ENCODE data around the gene ACBD6. TPM values are rescaled to one million over a fixed set of nuclear protein-coding genes. Genes with fewer than 3 reads are reported as not detected.

ACBD6 gene
- total RNA-seq, 1 experiment from 2014 or later, result 98.8 TPM

DNA sequence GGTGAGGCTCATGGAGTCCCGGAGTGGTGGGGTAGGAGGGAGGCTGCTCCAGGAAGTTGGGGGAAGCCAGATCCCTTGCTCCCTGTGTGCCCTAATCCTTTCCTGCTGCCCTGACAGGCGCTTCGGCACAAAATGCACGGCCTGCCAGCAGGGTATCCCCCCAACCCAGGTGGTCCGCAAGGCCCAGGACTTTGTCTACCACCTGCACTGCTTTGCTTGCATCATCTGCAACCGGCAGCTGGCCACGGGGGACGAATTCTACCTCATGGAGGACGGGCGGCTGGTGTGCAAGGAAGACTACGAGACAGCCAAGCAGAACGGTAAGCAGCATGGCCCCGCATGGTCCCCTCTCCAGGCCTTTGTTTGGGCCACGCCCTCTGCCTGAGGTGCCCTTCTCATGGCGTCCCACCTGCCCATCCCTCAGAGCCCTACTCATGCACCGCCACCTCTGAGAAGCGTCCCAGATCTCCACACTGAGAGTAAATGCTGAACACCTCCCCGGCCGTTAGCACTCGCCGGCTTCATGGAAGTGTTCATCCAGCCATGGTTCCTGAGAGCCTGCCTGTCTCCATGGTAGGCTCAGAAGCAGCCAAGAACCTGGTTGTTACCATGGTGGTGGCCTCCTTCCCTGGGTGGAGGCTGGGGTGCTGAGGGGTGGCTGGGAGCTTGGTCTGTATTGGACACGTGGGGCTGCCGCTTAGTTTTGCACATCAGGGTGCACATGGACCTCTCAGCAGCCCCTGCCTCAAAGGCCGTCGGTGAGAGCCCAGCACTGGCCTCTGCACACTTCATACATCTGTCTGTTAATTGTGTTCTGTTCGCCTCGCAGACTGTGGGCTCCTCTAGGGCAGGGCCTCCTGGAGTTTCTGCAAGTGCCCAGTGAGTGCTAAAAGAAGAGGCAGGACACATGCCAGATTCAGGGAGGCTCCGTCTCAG is 235.8 kb downstream of the ACBD6 start:
- no peak for DNase-seq (ENCODE audit: low spot score)
- in situ Hi-C loops (cut with HindIII; ENCODE audit: low sequenced_read_pairs), result no loop called here

- no peak for DNase-seq (ENCODE audit: low spot score)
- in situ Hi-C loops (cut with HindIII; ENCODE audit: low sequenced_read_pairs), result no loop called here
Observed at GRCh38 chr1:180265871-180266270, 236.5 kb downstream of the ACBD6 start.

DNA sequence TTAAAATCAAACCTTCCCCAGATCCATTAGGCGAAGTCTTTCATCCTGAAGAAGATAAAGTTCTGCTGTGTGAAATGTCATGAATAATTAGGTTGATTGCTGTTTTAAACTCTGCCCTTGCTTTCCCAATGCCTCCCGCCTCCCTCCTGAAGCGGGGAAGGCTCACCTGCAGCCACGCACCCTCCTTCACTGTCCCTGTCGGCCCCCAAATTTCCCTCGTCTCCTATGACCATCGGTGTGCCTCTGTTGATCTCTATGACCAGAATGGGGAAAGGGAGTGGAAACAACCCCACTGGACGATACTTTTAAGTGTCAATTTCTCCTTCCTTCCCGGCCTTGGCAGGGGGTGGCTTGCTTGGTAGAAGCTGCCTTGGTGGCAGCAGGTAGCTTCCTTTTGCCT is 237.2 kb downstream of the ACBD6 start:
- no peak for DNase-seq (ENCODE audit: low spot score)
- in situ Hi-C loops (cut with HindIII; ENCODE audit: low sequenced_read_pairs), result no loop called here

DNA sequence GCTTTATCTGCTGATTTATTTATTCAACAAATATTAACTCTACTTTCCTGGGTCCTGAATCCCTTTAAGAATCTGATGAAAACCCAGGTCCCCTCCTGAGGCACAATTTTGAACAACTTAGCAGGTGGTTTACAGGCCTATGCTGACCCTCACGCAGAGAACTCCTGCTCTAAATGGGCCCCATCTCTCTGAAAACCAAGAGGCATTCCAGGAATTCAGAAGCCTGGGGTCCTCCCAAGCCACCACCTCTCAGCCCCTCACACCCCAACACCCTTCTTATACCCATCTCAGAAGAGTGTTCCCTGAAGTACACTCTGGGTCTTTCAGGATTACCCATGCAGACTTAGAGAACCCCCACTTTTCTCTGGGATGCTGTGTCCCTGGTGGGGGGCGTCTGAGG is 237.8 kb downstream of the ACBD6 start:
- no peak for DNase-seq (ENCODE audit: low spot score)
- in situ Hi-C loops (cut with HindIII; ENCODE audit: low sequenced_read_pairs), result no loop called here

DNA sequence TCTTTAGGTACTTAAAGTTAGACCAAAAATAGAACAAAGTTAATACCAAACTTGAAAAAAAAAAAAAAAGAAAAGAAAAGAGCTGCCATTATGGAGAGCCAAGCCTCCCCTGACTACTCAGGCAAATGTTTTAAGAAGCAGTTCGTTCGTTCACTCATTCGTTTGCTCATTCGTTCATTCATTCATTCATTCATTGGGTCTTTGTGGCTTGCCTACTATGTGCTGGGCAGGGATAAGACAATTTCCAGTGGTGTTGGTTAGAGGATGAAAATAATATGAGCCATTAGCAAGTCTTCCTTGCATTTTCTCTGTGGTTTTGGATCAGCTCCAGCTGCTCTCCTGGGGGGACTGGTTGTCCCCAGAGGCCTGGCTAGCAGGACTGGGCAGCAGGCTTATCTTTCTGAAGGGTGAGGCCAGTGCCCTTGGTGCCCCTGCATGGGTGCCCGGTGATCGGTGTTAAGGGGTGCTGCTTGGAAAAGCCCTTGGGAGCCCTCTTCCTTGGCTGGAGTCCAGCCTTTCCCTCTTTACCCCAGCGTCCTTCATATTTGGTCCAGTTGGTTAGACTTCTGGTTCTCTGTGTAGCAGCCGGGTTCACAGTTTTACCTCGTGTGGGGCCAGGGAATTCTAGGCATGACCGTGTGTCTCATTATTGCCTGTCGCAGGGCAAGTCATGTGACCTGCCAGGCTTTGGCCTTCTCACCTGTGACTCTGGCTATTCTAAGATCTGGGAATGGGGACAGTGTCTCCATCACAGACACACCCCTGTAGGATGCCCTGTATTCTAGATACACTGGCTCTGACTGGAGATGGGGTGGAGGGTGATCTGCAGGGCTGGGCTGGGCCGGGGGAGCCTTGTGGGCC is 239.5 kb downstream of the ACBD6 start:
- DNase-seq (ENCODE audit: low spot score), result no peak
- in situ Hi-C loops (cut with HindIII; ENCODE audit: low sequenced_read_pairs), result no loop called here

DNA sequence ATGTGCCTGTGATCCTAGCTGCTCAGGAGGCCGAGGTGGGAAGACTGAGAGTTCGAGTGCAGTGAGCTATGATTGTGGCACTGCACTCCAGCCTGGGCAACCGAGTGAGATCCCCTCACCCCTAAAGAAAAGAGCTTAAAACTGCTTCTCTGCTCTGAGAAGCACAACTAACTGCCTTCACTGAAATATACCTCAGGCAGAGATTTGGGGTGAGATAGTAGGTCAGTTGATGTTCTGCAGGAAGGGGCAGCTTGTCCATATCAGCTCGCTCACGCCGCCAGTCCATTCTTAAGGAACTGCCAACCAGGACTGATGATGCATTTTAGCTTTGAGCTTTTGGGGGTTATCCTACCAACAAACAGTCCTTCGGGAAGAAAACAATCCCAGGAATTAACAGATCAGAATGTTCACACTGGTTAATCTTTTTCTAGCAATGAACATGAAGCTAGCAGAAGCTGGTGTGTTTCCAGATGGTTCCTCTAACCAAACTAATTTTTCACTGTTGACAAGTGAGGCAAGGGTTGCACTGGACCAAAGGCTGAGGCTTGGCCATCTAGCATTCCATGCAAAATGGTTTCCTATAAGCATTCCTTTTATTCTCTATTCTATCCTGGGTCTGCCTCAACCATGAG is 240.7 kb downstream of the ACBD6 start:
- no peak for DNase-seq (ENCODE audit: low spot score)
- in situ Hi-C loops (cut with HindIII; ENCODE audit: low sequenced_read_pairs), result no loop called here

- no peak for DNase-seq (ENCODE audit: low spot score)
- in situ Hi-C loops (cut with HindIII; ENCODE audit: low sequenced_read_pairs), result no loop called here
Observed at GRCh38 chr1:180261030-180261429, 241.3 kb downstream of the ACBD6 start.

DNA sequence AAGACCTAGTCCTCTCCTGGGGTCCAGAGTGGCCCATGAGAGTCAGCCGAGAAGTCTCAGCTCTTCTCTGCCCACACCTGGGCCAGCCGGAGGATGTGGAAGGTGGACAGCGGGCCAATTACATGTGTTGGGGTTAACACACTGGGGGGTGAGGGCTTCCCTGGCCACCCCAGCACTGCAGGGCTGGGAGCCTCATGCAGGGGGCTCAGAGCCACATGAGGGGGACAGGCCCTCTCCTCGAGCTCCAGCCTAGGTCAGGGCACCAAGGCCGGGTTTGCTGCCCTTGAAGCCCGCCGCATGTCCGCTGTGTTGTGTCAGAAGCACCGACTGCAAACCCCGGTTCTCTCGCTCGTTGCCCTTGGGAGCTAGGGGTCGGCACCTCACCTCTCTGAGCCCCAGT is 241.8 kb downstream of the ACBD6 start:
- in situ Hi-C loops (cut with HindIII; ENCODE audit: low sequenced_read_pairs), result no loop called here
- DNase-seq (ENCODE audit: low spot score), result no peak

DNA sequence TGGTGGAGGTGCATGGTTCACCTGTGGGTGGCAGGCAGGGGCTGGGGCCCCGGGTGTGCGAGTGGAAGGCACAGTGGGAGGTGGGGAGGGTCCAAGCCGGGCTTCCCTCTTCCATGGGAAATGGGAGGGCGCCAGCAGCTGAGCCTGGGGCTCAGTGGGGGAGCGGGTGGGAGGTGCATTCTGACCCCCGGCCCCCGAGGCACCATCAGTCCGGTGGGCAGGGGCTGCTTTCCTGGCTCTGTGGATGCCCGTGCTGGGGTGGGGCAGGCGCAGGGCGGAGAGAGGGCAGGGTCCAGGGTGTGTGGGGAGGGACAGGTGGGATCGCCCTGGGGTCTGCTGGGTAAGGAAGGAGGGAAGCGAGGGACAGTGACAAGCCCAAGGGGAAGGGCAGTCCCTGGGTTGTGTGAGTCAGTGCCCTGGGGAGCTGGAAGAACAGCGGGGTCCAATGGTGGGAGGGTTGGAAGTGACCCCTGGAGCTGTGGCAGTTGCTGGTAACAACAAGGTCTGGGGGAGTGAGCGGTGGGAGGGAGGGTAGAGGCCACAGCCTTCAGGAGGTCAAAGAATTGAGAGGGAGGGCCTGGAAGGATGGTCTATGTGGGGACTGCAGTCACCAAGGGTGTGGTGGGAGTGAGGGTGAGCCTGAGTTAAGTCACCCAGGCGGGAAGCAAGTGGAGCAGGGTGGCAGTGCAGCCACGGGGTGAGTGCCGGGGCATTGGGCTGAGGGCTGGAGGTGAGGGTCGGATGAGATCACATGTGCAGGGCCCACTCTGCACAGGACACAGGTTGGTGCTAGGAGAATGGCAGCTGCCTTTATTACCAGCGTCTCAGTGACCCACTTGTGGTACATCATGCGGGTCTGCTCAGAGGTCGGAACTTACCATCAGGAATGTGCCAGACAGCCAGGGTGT is 242.7 kb downstream of the ACBD6 start:
- DNase-seq (ENCODE audit: low spot score), result no peak
- in situ Hi-C loops (cut with HindIII; ENCODE audit: low sequenced_read_pairs), result no loop called here

GRCh38 chr1:180258935-180259334 is 243.4 kb downstream of the ACBD6 start:
- in situ Hi-C loops (cut with HindIII; ENCODE audit: low sequenced_read_pairs), result no loop called here
- DNase-seq (ENCODE audit: low spot score), result no peak

DNA sequence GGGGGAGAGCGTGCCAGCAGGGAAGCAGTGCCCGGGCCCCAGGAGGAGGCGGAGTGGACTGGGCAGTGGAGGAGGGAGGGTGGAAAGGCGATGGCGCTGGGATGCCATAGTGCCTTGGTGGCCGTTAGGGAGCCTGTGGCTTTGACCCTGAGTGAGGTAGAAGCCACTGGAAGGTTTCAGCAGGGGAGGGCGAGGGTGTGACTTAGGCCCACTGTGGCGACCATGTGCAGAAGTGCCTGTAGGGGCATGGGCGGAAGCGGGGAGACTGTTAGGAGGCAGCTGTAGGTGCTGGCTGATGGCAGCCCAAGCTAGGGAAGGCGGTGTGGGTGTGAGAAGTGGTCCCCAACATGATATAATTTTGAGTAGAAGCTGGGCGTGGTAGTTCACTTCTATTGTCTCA is 244.1 kb downstream of the ACBD6 start:
- in situ Hi-C loops (cut with HindIII; ENCODE audit: low sequenced_read_pairs), result no loop called here
- DNase-seq (ENCODE audit: low spot score), result no peak

DNA sequence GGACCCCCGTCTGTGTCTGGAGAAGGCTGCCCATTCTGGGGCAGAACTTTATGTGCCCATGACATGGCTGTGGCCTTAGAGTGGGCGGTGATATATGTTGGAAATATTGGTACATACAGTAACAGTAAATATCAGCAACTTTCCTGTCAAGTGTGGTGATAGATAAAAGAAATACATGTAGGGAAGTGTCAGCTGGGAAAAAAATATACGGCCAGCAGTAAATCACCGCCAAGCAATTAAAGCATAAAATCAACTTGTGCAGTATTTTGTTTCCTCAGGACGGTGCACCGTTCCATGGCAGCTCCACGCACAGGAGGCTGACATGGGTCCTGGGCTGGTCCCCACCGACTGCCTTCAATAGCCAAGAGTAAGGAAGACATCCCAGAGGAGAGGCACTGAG is 244.9 kb downstream of the ACBD6 start:
- in situ Hi-C loops (cut with HindIII; ENCODE audit: low sequenced_read_pairs), result no loop called here
- no peak for DNase-seq (ENCODE audit: low spot score)

DNA sequence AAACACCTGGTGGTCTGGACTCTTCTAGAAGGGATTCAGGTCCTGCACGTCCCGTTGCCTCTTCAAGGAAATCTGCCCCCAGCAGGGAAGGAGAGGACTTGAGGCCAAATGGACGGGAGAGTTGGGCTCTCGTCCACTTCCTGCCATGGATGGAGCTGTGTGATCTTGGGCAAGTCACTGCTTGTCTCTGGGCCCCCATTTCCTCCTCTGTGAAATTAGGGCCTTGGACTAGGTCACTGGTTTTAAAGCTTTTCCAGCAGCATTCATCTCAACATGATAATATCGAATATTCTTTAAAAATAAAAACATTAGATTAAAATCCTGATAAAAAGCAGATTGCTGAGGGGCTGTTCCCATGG is 245.4 kb downstream of the ACBD6 start:
- no peak for DNase-seq (ENCODE audit: low spot score)
- in situ Hi-C loops (cut with HindIII; ENCODE audit: low sequenced_read_pairs), result no loop called here

DNA sequence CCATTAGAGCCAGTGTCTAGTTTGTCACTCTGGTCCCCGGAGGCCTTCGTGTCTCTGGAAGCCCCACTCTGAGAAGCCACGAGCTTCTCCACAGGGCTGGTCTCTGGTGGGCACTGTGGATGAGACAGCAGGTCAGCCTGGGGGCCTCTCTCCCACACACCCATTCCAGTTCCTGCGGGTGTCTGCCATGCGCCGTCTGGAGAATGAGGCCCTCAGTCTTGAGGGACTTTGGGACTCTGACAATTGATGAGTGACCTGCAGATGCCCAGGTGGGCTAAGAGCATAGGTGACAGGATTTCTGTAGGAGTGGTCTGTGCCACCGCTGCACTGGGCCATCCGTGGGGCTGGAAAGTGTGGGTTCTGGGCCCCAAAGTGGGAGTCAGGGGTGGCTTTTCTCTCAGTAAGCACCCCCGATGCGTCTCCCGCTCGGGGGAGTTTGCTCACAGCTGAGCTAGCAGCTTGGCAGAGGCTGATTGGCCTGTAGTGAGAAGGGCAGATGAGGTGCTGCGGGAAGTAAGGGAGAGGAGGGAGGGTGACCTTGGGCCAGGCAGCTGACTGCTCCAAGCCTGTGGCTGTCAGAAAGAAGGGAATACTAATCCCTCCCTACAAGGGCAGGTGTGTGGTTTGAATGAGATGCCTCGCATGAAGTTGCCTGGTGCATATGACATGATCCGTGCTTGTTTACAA is 245.9 kb downstream of the ACBD6 start:
- in situ Hi-C loops (cut with HindIII; ENCODE audit: low sequenced_read_pairs), result no loop called here
- DNase-seq (ENCODE audit: low spot score), result no peak

DNA sequence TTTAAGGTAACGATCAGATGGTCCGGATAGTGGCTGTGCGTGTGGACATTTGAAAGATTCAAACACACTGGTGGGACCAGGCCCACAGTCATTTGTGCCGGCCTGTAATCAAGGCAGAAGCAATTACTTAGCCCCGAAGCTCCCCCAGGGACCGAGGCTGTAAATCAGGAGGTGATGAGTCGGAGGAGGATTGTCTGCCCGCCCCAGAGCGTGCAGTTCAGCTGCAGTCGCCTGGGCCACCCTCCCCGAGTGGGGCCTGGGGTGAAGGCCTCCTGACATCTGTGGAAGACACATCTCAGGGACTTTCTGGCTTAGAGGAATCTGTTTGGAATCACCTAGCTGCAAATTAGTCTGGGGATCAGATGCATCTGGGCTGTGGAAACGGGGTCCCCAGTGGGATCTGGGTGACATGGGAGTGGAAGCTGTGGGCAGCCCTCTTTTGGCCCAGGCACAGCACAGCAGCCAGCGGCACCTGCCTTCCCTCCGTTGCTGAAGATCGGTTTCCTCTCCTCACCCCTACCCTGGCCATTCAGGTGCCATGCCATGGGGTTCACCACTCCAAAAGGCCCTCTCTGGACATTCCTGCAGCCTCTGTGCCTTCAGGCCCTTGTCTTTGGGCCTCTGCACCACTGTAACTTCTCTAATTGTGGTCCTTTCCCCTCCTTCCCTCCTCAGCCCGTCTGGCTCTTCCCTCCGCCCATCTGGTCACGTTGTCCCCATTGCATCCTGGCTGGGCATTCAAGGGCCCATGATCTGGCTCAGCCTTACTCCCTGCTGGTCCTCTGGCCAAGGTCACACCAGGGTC is 246.6 kb downstream of the ACBD6 start:
- in situ Hi-C loops (cut with HindIII; ENCODE audit: low sequenced_read_pairs), result no loop called here
- DNase-seq (ENCODE audit: low spot score), result no peak

GRCh38 chr1:180254854-180255253 is 247.5 kb downstream of the ACBD6 start:
- no peak for DNase-seq (ENCODE audit: low spot score)
- in situ Hi-C loops (cut with HindIII; ENCODE audit: low sequenced_read_pairs), result no loop called here

GRCh38 chr1:180254496-180254819 is 247.9 kb downstream of the ACBD6 start:
- no peak for DNase-seq (ENCODE audit: low spot score)
- in situ Hi-C loops (cut with HindIII; ENCODE audit: low sequenced_read_pairs), result no loop called here

Measured in G401 (cell line).